H1 (cell line): ENCODE measurements around the gene LY86. TPM values are rescaled to one million over a fixed set of nuclear protein-coding genes. Genes with fewer than 3 reads are reported as not detected.

Experiments used
- BACH1 ChIP-seq: IDR thresholded peaks from 2 replicates; pipeline ENCODE4 v1.6.1; 2012; ENCODE audit warnings: low read length, improper control_type of control experiment
- BCL11A ChIP-seq, 2 experiments: IDR thresholded peaks; one replicate each; pipeline ENCODE4 v1.6.1; 2011; ENCODE audit warnings: low read depth in 2 of 2, low read length in 2 of 2, mild to moderate bottlenecking in 2 of 2
- EZH2 ChIP-seq: fragments of 200-600 bp; sonication (generic); IDR thresholded peaks from 2 replicates; pipeline ENCODE4 v1.7.1; 2012; ENCODE audit warnings: low read depth, mild to moderate bottlenecking, moderate library complexity, low read length, inconsistent platforms; ENCODE audit not compliant: severe bottlenecking
- GABPA ChIP-seq: IDR thresholded peaks from 2 replicates; pipeline ENCODE4 v1.6.1; 2011; ENCODE audit warnings: mild to moderate bottlenecking, low read length, moderate library complexity, borderline replicate concordance; ENCODE audit not compliant: insufficient read depth
- JUND ChIP-seq: IDR thresholded peaks from 2 replicates; pipeline ENCODE4 v1.6.1; 2011; ENCODE audit warnings: mild to moderate bottlenecking, improper control_type of control experiment, low read length
- SIN3A ChIP-seq, 2 experiments: IDR thresholded peaks in 1 of 2; conservative IDR thresholded peaks in 1 of 2; 2 replicates each; pipeline ENCODE4 v1.6.1; 2011 to 2012; ENCODE audit warnings: low read length in 2 of 2, improper control_type of control experiment in 1 of 2, low read depth in 1 of 2, mild to moderate bottlenecking in 1 of 2
- TAF7 ChIP-seq: optimal IDR thresholded peaks from 2 replicates; pipeline ENCODE3; 2011; ENCODE audit warnings: low read depth, mild to moderate bottlenecking, inconsistent platforms, low read length, moderate library complexity, borderline replicate concordance
- polyA plus RNA-seq, 7 experiments: library from polyadenylated mRNA; depleted of rRNA in 3 of 7; stranded (reverse) in 5 of 7; unstranded in 2 of 7; fragments of >200 nt in 5 of 7; fragments of 200-250 nt in 2 of 7; gene quantifications; 1 replicate in 5 of 7; 2 replicates in 1 of 7; 4 replicates in 1 of 7; pipeline versions ENCODE4 v1.2.1 to v1.2.3, GENCODE V29; 2011 to 2013; ENCODE audit warnings: missing spikeins in 2 of 7, mixed read lengths in 2 of 7
- total RNA-seq: library from RNA; stranded (reverse); fragmentation: NEBNext Ultra II Directional; extraction: Animal tissue kit (Norgen Biotek cat#: 25700); gene quantifications from 2 replicates; pipeline ENCODE4 v1.2.1, GENCODE V29; 2021
- TF ChIP-seq, protein P1 (sequence below): IDR thresholded peaks from 2 replicates; pipeline ENCODE4 v1.6.1; 2012; ENCODE audit warnings: inconsistent platforms
- TF ChIP-seq, protein P2 (sequence below): IDR thresholded peaks from 2 replicates; pipeline ENCODE4 v1.6.1; 2011; ENCODE audit warnings: low read depth, mild to moderate bottlenecking, low read length; ENCODE audit not compliant: insufficient read depth
- TF ChIP-seq, protein P3 (sequence below): IDR thresholded peaks from 2 replicates; pipeline ENCODE4 v1.6.1; 2012; ENCODE audit warnings: inconsistent platforms

LY86 gene
- total and polyA plus RNA-seq, 2 of the 8 experiments (the other 6 are each of a cell fraction or from before 2014, with no cell fraction given): not detected

DNA sequence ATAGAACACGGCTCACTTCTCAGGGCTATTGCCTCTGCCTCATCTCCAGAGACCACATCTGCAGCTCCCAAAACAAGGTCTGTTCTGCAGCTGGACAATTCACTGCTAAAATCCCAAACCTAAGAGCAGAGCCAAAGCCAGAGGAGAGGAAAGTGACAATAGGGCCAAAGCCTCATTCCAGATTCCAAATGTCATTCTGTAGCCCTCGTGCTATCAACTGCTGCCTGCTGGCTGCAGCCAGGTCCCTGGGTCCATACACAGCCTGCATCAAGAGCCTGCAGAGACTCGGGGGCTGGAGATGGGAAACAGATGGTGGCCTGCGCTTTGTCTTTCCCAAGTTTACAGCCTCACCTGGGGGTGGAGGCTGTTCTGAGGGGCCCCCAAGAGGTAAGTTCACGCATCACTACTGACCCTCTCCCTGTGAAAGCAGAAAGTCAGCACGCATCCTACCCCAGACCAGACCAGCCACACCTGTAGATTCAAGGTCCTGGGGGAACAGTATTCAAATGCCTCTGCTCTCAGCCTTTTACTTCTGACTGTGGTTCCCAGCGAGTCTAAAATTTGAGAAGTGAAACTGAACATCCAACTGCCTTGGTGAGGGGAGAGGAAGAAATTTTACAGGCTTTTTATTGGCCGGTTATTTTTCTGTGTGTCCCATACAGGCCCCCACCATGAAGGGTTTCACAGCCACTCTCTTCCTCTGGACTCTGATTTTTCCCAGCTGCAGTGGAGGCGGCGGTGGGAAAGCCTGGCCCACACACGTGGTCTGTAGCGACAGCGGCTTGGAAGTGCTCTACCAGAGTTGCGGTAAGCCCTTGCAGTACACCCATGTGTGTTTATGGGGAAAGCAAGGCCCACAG, at the start of gene LY86 (continued):
- TF ChIP-seq, protein P1, sequence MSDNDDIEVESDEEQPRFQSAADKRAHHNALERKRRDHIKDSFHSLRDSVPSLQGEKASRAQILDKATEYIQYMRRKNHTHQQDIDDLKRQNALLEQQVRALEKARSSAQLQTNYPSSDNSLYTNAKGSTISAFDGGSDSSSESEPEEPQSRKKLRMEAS: no peak
- TF ChIP-seq GABPA (no peak), TAF7 (no peak), BACH1 (no peak), EZH2 (no peak), BCL11A (IDR thresholded peaks at IDR 0.05; ENCODE audit: low read depth in 2 of 2, low read length in 2 of 2) (no peak), SIN3A (conservative IDR thresholded peaks at IDR 0.05 in 1 of 2, IDR thresholded peaks at IDR 0.05 in 1 of 2; ENCODE audit: low read depth in 1 of 2, low read length in 2 of 2) (no peak), JUND (no peak)
- TF ChIP-seq, protein P2, sequence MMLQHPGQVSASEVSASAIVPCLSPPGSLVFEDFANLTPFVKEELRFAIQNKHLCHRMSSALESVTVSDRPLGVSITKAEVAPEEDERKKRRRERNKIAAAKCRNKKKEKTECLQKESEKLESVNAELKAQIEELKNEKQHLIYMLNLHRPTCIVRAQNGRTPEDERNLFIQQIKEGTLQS: no peak
- TF ChIP-seq, protein P3, sequence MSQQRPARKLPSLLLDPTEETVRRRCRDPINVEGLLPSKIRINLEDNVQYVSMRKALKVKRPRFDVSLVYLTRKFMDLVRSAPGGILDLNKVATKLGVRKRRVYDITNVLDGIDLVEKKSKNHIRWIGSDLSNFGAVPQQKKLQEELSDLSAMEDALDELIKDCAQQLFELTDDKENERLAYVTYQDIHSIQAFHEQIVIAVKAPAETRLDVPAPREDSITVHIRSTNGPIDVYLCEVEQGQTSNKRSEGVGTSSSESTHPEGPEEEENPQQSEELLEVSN: no peak
